Stimulated activated CD8-positive, alpha-beta memory T cell treated with anti-CD3 and anti-CD28 coated beads, Interleukin-7, amount 100 ng/mL, for 4 hours (primary cell): ENCODE measurements around the gene OTUD3.
"Not testable (repeated sequence)": the region's sequence is repeated elsewhere in the genome, so short reads cannot be mapped to it uniquely, and the experiment has no call there.

ENCODE experiments used
- DNase-seq, 2 donors: peaks; one replicate each; pipeline ENCODE4 v3.0.0-alpha.2; 2020; ENCODE audit warnings: low read depth in 2 of 2

OTUD3 gene

DNA sequence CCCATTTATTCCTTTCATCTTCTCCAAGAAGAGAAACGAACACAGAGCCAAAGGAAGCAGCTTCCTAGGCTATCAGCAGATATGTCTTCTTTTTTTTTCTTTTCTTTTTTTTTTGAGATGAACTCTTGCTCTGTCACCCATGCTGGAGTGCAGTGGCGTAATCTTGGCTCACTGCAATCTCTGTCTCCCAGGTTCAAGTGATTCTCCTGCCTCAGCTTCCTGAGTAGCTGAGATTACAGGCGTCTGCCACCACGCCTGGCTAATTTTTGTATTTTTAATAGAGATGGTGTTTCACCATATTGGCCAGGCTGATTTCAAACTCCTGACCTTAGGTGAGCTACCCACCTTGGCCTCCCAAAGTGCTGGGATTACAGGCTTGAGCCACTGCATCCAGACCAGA lies 13.6 kb upstream of the OTUD3 start:
- not testable (repeated sequence) for DNase-seq

DNA sequence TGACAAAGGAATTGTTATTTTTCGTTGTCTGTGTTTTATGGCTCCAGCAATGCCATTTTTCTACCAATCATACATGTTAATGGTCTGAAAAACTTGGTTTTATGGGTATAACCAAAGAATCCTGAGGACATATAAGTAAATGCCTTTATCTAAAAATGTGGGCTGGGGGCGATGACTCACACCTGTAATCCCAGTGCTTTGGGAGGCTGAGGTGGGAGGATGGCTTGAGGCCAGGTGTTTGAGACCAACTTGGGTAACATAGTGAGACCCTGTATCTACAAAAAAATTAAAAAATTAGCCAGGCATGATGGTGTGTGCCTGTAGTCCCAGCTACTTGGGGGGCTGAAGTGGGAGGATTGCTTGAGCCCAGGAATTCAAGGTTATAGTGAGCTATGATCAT lies 12.7 kb upstream of the OTUD3 start:
- not testable (repeated sequence) for DNase-seq

DNA sequence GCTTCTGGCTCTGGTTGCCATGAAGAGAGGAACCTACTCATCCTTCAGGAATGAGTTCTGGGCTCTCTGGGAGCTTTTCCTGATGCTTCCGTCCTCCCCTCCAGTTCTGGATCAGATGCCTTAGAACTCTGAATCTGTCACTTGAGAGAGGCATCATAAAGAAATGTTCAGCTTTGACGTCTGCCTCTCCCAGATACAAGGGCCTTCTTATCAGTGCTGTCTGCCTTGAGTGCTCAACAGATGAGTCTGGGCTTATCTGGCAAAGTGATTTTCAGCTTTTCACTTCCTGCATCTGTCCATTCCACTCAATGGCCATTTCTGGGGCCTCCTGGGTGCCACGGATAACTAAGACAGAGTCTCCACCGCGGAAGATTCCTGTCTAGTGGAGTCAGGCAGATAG lies 12.3 kb upstream of the OTUD3 start:
- no peak for DNase-seq

DNA sequence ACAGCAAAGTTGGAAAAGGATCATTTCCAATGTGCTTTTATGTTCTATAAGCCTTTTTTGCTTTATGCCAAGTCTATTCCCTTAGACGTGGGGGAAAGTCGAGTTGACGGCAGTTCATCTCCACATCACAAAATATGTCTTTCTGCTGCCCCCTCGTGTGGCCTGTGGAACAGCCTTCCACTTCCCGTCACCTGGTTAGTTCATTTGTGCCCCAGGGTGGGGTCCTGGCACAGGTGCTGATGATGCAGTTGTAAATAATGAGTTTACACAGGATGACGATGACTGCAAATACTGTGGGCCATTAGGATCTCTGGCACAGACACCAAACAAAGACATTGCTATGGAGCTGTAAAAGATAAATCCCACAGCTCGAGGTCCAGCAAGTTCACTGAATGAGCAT lies 10.0 kb upstream of the OTUD3 start:
- DNase-seq: no peak

DNA sequence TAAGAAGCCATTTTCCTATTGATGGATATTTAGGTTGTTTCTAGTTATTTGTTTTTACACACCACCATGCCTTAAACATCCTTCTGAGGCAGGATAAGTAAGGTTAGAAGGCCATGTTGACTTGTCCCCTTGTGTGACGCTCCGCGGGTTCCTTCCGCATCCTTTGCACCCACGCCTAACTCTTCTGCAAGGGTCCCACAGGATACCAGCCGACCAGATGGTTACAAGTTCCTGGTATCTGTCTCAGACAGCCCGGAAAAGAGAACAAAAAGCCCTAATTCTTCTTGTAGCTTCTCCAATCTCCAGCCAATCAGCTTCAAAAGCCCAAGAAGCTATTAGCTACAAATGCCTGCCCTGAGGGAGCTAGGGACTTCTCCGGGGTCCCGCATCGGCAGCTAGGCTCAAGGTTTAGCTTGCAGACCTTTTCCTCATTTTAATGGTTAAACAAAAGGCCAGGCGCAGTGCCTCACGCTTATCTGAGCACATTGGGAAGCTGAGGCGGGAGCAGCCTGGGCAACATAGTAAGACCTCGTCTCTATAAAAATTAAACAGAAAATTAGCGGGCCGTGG lies 4.9 kb upstream of the OTUD3 start:
- DNase-seq: no peak

DNA sequence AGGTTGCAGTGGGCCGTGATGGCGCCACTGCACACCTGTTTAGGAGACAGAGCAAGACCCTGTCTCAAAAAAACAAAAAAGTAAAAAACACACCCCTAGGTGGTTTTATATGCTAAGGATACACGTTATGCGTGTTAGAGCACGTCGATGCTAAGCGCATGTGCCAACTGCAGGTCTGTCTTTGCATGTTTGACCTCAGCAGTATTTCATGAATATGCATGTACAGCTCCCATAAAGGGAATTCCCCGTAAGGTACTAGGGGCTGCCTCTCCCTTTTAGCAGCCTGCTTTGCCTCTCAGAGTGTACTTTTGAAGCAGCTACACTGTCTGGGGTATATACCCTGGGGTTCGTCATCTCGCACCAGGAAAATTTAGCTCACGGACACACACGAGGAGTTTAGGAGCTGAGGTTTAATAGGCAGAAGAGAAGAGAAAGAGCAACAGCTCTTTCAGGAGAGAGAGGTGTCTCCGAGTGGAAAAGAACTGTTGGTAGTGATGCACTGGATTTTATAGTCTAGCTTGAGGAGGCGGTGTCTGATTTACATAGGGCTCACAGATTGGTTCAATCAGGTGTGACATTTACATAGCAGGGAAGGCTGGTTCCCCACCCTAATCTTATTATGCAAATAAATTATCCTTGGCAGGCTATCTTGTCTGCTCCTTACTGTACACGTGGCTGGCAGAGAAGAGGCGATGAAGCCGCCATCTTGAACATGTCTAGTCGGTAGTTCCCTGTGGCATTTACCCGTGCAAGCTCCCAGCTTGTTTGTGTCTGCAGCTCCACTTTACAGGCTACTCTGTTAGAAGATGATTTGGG lies 4.2 kb upstream of the OTUD3 start:
- DNase-seq: no peak

DNA sequence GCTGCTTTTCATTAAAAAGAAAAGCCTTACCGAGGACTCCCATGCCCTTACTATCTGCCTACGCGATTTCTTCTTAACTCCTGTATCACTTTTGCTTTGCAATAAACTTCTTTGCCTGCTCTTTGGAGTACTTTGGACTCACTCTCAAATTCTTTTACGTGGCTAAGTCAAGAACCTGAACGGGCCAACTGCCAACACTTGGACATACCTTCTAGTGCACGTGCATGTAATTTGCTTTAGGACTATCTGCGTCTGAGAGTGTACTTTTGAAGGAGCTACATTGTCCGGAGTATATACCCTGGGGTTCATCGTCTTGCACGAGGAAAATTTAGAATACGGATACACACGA lies 3.6 kb upstream of the OTUD3 start:
- DNase-seq: no peak

DNA sequence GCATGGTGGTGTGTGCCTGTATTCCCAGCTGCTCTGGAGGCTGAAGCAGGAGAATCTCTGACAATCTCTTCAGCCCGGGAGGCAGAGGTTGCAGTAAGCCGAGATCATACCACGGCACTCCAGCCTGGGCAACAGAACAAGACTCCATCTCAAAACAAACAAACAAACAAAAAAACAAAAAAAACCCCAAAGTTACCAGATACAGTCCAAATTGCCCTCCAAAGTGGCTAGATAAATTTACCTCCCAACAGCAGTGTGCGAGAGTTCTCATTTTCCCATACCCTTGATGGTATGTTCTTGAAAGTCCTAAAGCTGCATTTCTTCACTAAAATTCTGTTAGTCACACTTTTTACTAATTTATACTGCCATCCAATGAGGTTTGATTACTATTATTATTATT lies 3.0 kb upstream of the OTUD3 start:
- DNase-seq: no peak

DNA sequence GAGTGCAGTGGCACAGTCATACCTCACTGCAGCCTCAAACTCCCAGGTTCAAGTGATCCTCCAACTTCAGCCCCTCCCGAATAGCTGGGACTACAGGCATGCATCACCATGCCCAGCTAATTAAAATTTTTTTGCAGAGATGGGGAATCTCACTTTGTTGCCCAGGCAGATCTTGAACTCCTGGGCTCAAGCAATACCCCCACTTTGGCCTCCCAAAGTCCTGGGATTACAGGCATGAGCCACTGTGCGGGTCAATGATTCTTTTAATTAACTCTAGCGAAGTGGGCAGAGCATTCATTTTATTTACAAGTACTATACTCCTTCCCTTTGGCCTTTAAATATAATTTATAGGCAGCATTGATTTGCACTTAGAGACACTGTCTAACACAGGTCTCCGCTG lies 2.5 kb upstream of the OTUD3 start:
- no peak for DNase-seq

DNA sequence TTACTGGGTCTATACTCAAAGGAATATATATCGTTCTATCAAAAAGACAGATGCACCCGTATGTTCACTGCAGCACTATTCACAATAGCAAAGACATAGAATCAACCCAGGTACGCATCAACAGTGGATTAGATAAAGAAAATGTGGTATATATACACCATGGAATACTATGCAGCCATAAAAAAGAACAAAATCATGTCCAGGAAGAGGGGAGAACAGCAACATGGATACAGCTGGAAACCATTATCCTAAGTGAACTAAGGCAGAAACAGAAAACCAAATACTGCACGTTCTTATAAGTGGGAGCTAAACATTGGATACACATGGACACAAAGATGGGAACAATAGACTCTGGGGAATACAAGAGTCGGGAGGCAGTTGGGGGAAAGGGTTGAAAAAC lies 1.4 kb upstream of the OTUD3 start:
- not testable (repeated sequence) for DNase-seq

DNA sequence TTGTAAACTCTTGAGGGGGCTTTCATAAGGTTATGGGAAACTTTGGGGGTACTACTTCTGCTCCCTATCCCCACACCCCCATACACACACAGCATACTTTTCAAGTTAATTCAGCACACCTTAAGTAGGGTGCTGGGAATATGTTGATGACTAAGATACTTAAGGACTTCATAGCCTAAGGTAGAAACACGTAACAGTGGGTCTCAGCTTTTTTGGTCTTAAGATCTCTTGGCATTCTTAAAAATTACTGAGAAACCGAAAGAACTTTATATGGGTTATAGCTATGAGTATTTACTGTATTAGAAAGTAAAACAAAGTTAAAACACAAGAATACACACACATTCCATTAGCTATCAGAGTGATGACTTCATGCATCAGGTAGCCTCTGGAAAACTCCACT lies 2.1 kb downstream of the OTUD3 start:
- DNase-seq: no peak

DNA sequence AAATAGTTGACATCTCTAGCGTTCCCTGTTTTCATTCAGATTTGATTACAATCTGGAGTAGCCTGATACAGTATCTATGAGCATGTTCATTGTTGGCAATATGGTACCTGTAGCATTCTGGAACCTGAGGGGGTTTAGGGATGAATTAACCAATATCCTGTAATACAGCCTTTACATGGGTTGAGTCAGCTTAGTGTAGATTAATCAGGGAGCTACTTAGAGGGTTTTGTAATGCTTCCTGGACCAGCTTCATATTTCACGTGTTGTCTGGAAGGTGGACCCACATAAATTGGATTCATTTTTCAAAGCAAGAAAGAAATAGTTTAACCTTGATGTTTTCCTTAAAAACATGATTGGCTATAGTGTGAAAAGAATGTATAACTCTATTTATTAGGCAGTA lies 3.6 kb downstream of the OTUD3 start:
- DNase-seq: no peak

DNA sequence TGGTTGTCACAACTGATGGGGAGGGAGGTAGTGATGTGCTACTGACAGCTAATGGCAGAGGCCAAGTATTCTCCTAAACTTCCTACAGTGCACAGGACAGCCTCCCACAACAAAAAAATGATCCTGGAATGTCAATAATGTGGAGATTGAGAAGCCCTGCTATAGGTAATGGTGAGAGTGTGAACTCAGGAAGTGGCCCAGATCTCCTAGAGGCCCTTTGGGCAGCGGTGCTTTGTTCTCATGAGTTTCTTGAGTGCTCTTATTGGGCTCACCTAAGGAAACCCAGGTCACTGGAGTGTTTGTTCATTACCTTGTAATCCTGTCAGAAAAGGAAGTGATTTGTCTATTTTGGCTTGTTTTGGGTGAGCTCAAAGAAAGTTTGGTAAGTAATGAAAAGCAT lies 5.9 kb downstream of the OTUD3 start:
- no peak for DNase-seq

DNA sequence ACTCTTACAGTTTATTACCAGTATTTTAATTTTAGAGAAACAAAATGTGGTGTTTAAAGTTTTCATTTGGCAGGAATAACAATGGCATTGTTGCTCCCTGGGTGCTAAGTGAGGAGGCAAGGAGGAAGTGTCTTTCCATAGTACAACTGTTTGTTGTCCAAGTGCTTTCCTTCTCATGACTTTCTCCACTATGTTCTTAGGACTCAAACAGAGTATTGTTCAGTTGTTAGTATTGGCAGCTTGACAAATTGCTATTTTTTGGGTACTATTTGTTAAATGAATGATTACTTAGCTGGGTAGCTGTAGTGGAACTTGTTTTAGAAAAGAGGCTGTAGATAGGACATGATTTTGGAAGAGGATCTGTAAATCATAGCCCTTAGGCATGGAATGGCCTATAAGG lies 7.5 kb downstream of the OTUD3 start:
- DNase-seq: no peak

DNA sequence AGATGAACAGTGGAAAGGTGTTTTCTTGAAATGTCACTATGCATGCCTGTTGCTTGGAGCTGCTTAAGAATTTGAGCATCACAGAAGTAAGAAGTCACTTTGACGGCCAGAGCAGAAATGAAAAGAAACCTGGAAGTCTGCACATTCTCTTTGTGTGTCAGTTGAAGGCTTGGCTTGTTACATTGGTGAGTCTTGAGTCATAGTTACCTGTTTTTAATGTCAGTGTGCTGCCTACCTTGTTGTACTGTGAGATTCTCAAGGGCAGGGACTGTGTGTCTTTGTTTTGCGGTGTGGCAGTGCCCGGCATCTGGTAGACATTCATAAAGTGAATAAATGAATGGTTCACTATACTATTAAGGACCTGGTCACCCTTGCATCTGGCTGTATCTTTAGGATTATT lies 9.9 kb downstream of the OTUD3 start:
- DNase-seq: no peak

DNA sequence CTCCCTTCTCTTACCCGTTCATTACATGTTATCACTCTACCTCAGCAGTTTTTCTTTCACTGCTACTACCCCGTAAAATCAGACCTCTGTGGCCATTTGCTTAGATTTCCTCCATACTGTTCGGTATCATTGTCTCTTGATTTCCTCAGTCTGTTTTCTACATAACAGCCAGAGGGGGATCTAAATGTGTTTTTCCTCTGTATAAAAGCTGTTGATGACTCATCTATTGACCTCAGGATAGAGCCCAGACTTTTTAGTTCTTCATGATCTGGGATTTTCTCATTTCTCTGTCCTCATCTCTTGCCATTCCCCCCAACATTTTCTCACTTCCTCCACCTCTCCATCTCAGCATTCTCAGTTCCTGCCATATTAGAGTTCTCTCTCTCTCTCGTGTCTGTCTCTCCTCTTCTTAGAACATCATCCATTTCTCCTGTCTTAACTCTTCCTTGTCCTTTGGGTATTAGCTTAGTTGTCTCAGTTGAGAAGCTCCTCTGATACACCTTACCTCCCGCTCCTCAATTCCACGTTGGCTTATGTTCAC lies 10.5 kb downstream of the OTUD3 start:
- no peak for DNase-seq

DNA sequence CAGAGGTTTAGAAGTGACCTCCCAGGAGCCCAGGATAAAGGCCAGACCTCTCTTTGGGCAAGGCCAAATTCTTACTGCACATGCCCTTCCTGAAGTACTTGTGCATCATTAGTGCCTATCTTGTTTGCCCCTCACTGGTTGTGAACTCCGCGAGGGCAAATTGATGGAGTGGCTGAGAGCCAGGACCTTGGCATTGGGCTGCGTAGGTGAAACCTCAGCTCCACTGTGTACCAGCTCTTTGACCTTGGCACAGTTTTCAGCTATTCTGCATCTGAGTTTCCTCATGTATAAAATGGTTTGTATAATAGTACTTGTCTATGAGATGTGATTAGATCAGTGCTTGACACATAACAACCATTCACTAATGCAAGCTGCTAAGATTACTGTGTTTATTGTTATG lies 11.5 kb downstream of the OTUD3 start:
- no peak for DNase-seq

DNA sequence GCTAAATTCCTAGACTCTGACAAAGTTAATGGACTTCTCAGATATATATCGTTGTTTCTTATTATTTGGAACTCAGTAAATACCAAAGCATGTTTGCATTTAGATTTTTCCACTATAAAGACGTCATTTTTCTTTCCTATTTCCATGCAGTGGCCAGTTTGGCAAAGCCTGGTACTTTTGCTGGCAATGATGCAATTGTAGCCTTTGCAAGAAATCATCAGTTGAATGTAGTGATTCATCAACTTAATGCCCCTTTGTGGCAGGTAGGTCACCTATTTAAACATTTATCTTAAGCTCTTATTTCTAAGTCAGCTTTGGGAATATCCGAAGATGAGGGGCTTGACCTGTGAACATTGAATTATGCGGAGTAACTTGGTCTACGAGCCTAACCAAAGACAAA lies 12.0 kb downstream of the OTUD3 start:
- no peak for DNase-seq

DNA sequence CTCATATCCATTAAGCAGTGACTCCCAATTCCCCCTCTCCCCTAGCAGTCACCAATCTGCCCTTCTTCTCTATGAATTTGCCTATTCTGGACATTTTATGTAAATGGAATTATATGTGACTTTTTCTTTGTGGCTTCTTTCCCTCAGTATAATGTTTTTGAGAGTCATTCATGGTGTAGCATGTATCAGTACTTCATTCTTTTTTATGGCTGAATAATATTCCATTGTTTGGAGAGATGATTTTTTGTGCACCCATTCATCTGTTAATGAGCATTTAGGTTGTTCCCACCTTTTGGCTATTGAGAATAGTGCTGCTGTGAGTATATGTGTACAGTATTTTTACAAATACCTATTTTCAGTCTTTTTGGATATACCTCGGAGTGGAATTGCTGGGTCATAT lies 19.5 kb downstream of the OTUD3 start:
- no peak for DNase-seq

DNA sequence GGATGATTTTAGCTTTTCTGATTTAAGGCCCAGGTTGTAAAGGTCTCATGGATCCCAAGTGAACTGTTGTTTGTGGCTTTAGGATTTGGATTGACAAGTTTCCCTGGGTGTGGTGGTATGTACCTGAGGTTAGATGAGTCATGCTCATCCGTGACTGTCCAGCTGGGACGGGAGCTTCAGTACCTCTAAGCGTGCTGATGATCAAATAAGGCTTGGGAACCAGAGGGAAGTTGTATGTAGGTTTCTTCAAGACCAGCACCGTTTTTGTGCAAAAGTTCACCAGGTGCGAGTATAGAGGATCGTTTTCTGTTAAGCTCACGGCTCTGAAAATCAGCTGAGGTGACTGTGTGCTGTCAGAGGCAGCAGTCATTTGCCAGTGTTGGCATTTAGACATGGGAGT lies 21.4 kb downstream of the OTUD3 start:
- DNase-seq: no peak

DNA sequence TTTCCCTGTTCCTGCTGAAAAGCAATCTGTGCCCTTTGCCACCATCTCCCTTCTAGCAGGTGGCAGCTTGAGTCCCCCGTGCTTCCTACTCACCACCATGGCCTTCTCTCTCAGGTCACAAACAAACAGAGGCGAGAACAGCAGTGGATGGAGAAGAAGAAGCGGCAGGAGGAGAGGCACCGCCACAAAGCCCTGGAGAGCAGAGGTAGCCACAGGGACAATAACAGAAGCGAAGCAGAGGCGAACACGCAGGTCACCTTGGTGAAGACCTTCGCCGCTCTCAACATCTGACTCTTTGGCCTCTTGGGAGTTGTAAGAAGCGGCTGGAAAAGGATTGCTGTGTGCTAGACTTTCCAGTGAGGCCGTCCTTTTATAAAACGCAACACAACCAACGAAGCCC lies 25.3 kb downstream of the OTUD3 start:
- no peak for DNase-seq

DNA sequence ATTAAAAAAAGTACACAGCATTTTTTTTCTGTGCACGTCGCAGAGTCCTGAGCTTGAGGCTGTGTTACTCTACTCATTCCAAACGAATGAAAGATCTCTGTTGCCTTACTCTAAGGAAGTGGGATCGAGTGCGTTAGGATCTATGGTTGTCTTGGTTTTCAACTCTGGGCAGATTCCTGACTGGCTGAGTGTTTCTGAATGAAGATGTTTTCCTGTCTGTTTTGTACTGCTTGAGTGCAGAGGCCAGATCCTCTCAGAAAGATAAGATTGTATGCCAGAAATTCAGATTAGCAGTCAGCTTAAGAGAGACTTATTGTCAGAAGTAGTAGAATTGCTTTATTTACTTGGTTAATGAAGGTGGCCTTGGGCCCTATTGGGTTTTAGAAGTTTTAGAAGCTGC lies 27.2 kb downstream of the OTUD3 start:
- no peak for DNase-seq

DNA sequence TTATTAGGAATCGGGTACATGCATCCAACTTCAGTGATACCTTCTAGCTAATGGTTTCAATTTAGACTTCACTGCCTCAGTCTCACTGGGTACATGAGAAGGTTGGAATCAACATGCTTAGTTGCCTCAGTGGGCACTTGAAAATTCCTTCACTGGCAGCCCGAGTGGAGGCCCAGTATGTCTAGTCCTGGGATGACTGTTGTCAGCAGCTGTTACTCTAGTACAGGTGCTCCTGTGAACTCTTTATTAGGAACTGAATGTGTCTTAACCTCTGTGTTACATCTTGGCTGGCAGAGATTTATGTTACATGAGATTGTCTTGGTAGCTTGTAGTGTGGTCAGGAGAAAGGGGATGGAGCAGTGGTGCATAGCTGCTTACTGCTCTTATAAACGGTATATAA lies 27.8 kb downstream of the OTUD3 start:
- DNase-seq: no peak

DNA sequence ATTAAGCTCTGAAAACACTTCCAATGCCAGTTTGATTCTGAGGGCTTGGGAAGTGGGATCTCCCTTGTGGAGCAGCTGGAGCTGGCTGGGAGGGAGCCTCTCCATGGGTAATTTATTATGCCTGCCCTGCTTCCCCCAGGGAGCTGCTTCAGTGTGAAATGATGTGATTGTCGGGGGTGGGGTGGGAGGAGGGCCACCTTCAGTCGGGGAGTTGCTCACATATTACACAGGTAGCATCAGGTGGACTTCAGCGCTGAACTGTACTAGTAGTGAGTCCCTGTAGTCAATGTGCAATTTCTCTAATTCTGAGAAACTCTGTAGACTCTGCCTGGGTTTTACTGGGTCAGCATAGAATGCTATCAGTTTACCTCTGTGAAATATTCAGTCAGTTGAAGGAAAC lies 28.5 kb downstream of the OTUD3 start:
- no peak for DNase-seq
